GM23338 (cell line): Measurements from ENCODE around the gene S100PBP. TPM values are rescaled to one million over a fixed set of nuclear protein-coding genes. Genes with fewer than 3 reads are reported as not detected.

Experiments
- ATAC-seq: fragments of 200-7000 bp; cut with Tn5 transposase; 3 replicates; pipeline ENCODE4 v1.9.1; 2020
- DNase-seq: peaks from one replicate; pipeline ENCODE4 v3.0.0-alpha.2; 2015; ENCODE audit warnings: low spot score
- H2AFZ ChIP-seq: fragments of 200-600 bp; sonication (generic); 2 replicates; pipeline ENCODE4 v1.8.0; 2016; ENCODE audit warnings: antibody characterized with exemption, mild to moderate bottlenecking, moderate library complexity
- H3F3A ChIP-seq: fragments of 200-600 bp; sonication (generic); replicated peaks from 2 replicates; pipeline ENCODE4 v1.8.0; 2017; ENCODE audit warnings: antibody characterized with exemption, mixed run types, low read depth
- H3K27ac ChIP-seq: fragments of 200-600 bp; sonication (generic); 2 replicates; pipeline ENCODE4 v1.6.1; 2016; ENCODE audit warnings: low read depth
- H3K27me3 ChIP-seq: fragments of 200-600 bp; sonication (generic); 2 replicates; pipeline ENCODE4 v1.8.0; 2016; ENCODE audit warnings: mild to moderate bottlenecking, mixed run types, moderate library complexity; ENCODE audit not compliant: insufficient read depth
- H3K36me3 ChIP-seq: fragments of 200-600 bp; sonication (generic); 2 replicates; pipeline ENCODE4 v1.8.0; 2016; ENCODE audit warnings: mild to moderate bottlenecking; ENCODE audit not compliant: insufficient read depth
- H3K4me1 ChIP-seq: fragments of 200-600 bp; sonication (generic); 2 replicates; pipeline ENCODE4 v1.8.0; 2016; ENCODE audit warnings: mild to moderate bottlenecking, moderate library complexity; ENCODE audit not compliant: insufficient read depth
- H3K4me2 ChIP-seq: fragments of 200-600 bp; sonication (generic); 2 replicates; pipeline ENCODE4 v1.7.1; 2017; ENCODE audit warnings: mixed run types
- H3K4me3 ChIP-seq: fragments of 200-600 bp; sonication (generic); 2 replicates; pipeline ENCODE4 v1.6.1; 2016; ENCODE audit warnings: mixed run types
- H3K79me2 ChIP-seq: fragments of 200-600 bp; sonication (generic); replicated peaks from 2 replicates; pipeline ENCODE4 v1.8.0; 2017; ENCODE audit warnings: mild to moderate bottlenecking; ENCODE audit not compliant: insufficient read depth
- H3K9me2 ChIP-seq: fragments of 200-600 bp; sonication (generic); 2 replicates; pipeline ENCODE4 v1.8.0; 2017; ENCODE audit not compliant: insufficient read depth
- H4K20me1 ChIP-seq: fragments of 200-600 bp; sonication (generic); replicated peaks from 2 replicates; pipeline ENCODE4 v1.8.0; 2017; ENCODE audit warnings: mild to moderate bottlenecking; ENCODE audit not compliant: insufficient read depth
- H3K27ac Mint-ChIP-seq: 2 replicates; pipeline ENCODE4 v1.8.0; 2020; ENCODE audit warnings: inconsistent platforms, mild to moderate bottlenecking, moderate library complexity, mixed read lengths
- H3K27me3 Mint-ChIP-seq: 3 replicates; pipeline ENCODE4 v1.8.0; 2022; ENCODE audit warnings: low read depth, mild to moderate bottlenecking, moderate library complexity, mixed read lengths, inconsistent platforms; ENCODE audit not compliant: insufficient read depth, poor library complexity
- H3K36me3 Mint-ChIP-seq: 3 replicates; pipeline ENCODE4 v1.8.0; 2021; ENCODE audit warnings: low read depth, mild to moderate bottlenecking, inconsistent platforms, moderate library complexity, mixed read lengths
- H3K4me1 Mint-ChIP-seq: 3 replicates; pipeline ENCODE4 v1.8.0; 2020; ENCODE audit warnings: mild to moderate bottlenecking, inconsistent platforms, mixed read lengths
- H3K4me3 Mint-ChIP-seq: 3 replicates; pipeline ENCODE4 v1.8.0; 2021; ENCODE audit warnings: moderate library complexity, mild to moderate bottlenecking, inconsistent platforms, mixed read lengths
- H3K9me3 Mint-ChIP-seq: 3 replicates; pipeline ENCODE4 v1.8.0; 2020; ENCODE audit warnings: moderate library complexity, mild to moderate bottlenecking, inconsistent platforms, mixed read lengths
- REST ChIP-seq: IDR thresholded peaks from one replicate; pipeline ENCODE4 v1.6.1; 2018; ENCODE audit warnings: antibody characterized with exemption; ENCODE audit not compliant: unreplicated experiment
- ZNF331 ChIP-seq: fragments of 250-450 bp; sonication (Bioruptor Pico); IDR thresholded peaks from 2 replicates; pipeline ENCODE4 v1.5.0; 2020; ENCODE audit warnings: low read depth, mild to moderate bottlenecking, moderate library complexity
- polyA plus RNA-seq: library from polyadenylated mRNA; unstranded; fragments of >200 nt; fragmentation: Nextera tagmentation; extraction: Ambion mirVana; gene quantifications from 2 replicates; pipeline ENCODE4 v1.2.1, GENCODE V29; 2016
- total RNA-seq: library from RNA; depleted of rRNA; stranded (reverse); fragments of >200 nt; shearing (Covaris generic); gene quantifications from 2 replicates; pipeline ENCODE4 v1.2.3, GENCODE V29; 2014
- TF ChIP-seq, protein P1 (sequence below), 2 experiments: fragments of 200-600 bp in 1 of 2; sonication (generic) in 1 of 2; conservative IDR thresholded peaks; 2 replicates each; pipeline versions ENCODE4 v1.5.1 to v1.6.1; 2016 to 2017; ENCODE audit warnings: antibody characterized with exemption in 2 of 2, low read depth in 2 of 2, mild to moderate bottlenecking in 2 of 2, moderate library complexity in 1 of 2
- TF ChIP-seq, protein P2 (sequence below): fragments of 250-450 bp; sonication (Bioruptor Pico); IDR thresholded peaks from 2 replicates; pipeline ENCODE4 v1.5.0; 2020; ENCODE audit warnings: mild to moderate bottlenecking, moderate library complexity

S100PBP gene
- total and polyA plus RNA-seq, 2 experiments from 2014 or later: 30.6 to 65.2 TPM

DNA sequence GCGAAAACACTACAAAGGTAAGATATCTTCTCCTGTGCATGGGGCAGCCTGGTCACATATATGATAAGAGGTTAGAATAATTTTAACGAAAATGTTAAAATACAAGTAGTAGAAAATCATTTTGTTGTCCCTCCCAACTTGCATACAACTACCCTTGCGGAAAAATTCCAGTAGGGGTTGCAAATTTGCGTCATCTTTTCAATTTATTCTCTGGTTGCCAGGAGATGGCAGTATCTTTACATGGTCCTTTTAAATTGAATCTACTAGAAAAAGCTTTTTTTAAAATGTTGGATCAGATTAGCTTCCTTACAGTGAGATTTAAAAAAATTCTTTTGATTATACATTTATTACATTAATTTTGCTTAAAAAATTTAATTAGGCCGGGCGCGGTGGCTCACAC is 10.9 kb downstream of the S100PBP start:
- Mint-ChIP-seq H3K4me1 (no peaks in the 10 kb centered on the region), H3K27ac (no peak overlapping the region), H3K4me3 (no peak overlapping the region), H3K27me3 (no peaks in the 10 kb centered on the region), H3K9me3 (no peaks in the 10 kb centered on the region), H3K36me3 (peaks cover 76% of the 10 kb centered on the region)
- H3K79me2 ChIP-seq: peaks cover 9% of the 10 kb centered on the region
- no peaks in the 10 kb centered on the region for H3K4me1 ChIP-seq
- TF ChIP-seq, protein P1, sequence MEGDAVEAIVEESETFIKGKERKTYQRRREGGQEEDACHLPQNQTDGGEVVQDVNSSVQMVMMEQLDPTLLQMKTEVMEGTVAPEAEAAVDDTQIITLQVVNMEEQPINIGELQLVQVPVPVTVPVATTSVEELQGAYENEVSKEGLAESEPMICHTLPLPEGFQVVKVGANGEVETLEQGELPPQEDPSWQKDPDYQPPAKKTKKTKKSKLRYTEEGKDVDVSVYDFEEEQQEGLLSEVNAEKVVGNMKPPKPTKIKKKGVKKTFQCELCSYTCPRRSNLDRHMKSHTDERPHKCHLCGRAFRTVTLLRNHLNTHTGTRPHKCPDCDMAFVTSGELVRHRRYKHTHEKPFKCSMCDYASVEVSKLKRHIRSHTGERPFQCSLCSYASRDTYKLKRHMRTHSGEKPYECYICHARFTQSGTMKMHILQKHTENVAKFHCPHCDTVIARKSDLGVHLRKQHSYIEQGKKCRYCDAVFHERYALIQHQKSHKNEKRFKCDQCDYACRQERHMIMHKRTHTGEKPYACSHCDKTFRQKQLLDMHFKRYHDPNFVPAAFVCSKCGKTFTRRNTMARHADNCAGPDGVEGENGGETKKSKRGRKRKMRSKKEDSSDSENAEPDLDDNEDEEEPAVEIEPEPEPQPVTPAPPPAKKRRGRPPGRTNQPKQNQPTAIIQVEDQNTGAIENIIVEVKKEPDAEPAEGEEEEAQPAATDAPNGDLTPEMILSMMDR (conservative IDR thresholded peaks at IDR 0.05; ENCODE audit: low read depth in 2 of 2): peak in 1 of 2 experiments; percentile 22; a peak in 1 of 4 replicates
- TF ChIP-seq REST: no peak
- TF ChIP-seq, protein P2, sequence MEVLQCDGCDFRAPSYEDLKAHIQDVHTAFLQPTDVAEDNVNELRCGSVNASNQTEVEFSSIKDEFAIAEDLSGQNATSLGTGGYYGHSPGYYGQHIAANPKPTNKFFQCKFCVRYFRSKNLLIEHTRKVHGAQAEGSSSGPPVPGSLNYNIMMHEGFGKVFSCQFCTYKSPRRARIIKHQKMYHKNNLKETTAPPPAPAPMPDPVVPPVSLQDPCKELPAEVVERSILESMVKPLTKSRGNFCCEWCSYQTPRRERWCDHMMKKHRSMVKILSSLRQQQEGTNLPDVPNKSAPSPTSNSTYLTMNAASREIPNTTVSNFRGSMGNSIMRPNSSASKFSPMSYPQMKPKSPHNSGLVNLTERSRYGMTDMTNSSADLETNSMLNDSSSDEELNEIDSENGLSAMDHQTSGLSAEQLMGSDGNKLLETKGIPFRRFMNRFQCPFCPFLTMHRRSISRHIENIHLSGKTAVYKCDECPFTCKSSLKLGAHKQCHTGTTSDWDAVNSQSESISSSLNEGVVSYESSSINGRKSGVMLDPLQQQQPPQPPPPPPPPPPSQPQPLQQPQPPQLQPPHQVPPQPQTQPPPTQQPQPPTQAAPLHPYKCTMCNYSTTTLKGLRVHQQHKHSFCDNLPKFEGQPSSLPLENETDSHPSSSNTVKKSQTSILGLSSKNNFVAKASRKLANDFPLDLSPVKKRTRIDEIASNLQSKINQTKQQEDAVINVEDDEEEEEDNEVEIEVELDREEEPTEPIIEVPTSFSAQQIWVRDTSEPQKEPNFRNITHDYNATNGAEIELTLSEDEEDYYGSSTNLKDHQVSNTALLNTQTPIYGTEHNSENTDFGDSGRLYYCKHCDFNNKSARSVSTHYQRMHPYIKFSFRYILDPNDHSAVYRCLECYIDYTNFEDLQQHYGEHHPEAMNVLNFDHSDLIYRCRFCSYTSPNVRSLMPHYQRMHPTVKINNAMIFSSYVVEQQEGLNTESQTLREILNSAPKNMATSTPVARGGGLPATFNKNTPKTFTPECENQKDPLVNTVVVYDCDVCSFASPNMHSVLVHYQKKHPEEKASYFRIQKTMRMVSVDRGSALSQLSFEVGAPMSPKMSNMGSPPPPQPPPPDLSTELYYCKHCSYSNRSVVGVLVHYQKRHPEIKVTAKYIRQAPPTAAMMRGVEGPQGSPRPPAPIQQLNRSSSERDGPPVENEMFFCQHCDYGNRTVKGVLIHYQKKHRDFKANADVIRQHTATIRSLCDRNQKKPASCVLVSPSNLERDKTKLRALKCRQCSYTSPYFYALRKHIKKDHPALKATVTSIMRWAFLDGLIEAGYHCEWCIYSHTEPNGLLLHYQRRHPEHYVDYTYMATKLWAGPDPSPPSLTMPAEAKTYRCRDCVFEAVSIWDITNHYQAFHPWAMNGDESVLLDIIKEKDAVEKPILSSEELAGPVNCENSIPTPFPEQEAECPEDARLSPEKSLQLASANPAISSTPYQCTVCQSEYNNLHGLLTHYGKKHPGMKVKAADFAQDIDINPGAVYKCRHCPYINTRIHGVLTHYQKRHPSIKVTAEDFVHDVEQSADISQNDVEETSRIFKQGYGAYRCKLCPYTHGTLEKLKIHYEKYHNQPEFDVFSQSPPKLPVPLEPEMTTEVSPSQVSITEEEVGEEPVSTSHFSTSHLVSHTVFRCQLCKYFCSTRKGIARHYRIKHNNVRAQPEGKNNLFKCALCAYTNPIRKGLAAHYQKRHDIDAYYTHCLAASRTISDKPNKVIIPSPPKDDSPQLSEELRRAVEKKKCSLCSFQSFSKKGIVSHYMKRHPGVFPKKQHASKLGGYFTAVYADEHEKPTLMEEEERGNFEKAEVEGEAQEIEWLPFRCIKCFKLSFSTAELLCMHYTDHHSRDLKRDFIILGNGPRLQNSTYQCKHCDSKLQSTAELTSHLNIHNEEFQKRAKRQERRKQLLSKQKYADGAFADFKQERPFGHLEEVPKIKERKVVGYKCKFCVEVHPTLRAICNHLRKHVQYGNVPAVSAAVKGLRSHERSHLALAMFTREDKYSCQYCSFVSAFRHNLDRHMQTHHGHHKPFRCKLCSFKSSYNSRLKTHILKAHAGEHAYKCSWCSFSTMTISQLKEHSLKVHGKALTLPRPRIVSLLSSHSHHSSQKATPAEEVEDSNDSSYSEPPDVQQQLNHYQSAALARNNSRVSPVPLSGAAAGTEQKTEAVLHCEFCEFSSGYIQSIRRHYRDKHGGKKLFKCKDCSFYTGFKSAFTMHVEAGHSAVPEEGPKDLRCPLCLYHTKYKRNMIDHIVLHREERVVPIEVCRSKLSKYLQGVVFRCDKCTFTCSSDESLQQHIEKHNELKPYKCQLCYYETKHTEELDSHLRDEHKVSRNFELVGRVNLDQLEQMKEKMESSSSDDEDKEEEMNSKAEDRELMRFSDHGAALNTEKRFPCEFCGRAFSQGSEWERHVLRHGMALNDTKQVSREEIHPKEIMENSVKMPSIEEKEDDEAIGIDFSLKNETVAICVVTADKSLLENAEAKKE (CRISPR knock-in tag): no peak
- no peak for TF ChIP-seq ZNF331 (CRISPR knock-in tag)
- no peak overlapping the region for H3K4me2 ChIP-seq
- ATAC-seq: no peak
- peaks cover 10% of the 10 kb centered on the region; the same call in 1 of the 2 replicates for H4K20me1 ChIP-seq
- no peak overlapping the region for H2AFZ ChIP-seq
- H3F3A ChIP-seq: peaks cover 9% of the 10 kb centered on the region; the same call in 1 of the 2 replicates
- H3K4me3 ChIP-seq: no peak overlapping the region
- DNase-seq: peak; percentile 23
- no peaks in the 10 kb centered on the region for H3K27me3 ChIP-seq
- H3K9me2 ChIP-seq: no peaks in the 10 kb centered on the region
- H3K36me3 ChIP-seq: peaks cover 51% of the 10 kb centered on the region
- H3K27ac ChIP-seq: no peak overlapping the region
